Measurements from ENCODE around the gene KCNMA1.

The KCNMA1 gene

DNA sequence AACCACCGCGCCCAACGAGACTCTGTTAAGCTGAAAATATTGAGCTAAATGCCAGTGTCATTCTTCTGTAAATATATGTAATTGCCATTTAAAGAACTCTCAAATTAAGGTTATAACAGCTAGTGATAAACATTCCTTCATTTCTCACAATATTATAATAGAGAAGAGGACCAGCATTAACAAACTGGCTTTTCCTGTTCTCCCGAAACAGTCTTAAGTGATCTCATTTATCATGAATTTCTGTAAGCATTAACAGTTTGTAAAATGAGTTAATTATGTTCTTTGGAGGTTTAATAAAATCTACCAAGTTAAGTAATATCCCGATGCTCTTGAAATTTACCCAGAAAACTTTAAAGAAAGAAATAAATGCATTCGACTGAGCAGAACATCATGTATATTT, 352.8 kb downstream of the KCNMA1 start:
- no peaks in the 10 kb centered on the region for H3K36me3 ChIP-seq
- no peaks in the 10 kb centered on the region for H3K9me3 ChIP-seq
- TF ChIP-seq, protein P1, sequence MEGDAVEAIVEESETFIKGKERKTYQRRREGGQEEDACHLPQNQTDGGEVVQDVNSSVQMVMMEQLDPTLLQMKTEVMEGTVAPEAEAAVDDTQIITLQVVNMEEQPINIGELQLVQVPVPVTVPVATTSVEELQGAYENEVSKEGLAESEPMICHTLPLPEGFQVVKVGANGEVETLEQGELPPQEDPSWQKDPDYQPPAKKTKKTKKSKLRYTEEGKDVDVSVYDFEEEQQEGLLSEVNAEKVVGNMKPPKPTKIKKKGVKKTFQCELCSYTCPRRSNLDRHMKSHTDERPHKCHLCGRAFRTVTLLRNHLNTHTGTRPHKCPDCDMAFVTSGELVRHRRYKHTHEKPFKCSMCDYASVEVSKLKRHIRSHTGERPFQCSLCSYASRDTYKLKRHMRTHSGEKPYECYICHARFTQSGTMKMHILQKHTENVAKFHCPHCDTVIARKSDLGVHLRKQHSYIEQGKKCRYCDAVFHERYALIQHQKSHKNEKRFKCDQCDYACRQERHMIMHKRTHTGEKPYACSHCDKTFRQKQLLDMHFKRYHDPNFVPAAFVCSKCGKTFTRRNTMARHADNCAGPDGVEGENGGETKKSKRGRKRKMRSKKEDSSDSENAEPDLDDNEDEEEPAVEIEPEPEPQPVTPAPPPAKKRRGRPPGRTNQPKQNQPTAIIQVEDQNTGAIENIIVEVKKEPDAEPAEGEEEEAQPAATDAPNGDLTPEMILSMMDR (IDR thresholded peaks at IDR 0.05) = no peak
- H3K27ac ChIP-seq = no peak overlapping the region
- peaks cover 57% of the 10 kb centered on the region for H3K27me3 ChIP-seq
- H3K4me3 ChIP-seq (ENCODE audit: low read depth in 1 of 2, low read length in 1 of 2) = no peak overlapping the region
- no peaks in the 10 kb centered on the region for H3K4me1 ChIP-seq (ENCODE audit: control insufficient read depth in 1 of 2, insufficient read depth in 1 of 2, low read depth in 1 of 2, low read length in 1 of 2)

DNA sequence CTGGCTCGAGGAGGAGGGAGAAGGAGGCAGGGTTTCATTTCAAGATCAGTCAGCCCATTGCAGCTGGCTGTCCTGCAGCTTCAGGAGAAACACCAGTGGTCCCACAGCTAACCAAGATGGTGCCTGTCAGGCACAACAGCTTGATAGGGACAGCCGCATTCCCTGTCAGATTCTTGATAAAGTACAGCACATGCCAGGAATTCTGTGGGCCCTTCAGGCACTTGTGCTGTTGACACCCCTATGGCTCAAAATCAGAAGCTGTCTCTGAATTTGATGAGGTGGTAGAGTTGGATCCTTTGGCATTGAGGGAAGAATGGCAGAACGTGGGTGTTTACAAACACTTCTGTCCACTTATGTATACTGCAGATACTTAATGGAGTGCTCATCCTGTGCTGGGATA, 354.3 kb downstream of the KCNMA1 start:
- peaks cover 67% of the 10 kb centered on the region for H3K27me3 ChIP-seq
- TF ChIP-seq, protein P1 (IDR thresholded peaks at IDR 0.05) = no peak
- no peak overlapping the region for H3K4me3 ChIP-seq (ENCODE audit: low read depth in 1 of 2, low read length in 1 of 2)
- H3K27ac ChIP-seq = no peak overlapping the region
- H3K9me3 ChIP-seq = no peaks in the 10 kb centered on the region
- H3K36me3 ChIP-seq = no peaks in the 10 kb centered on the region
- H3K4me1 ChIP-seq (ENCODE audit: control insufficient read depth in 1 of 2, insufficient read depth in 1 of 2, low read depth in 1 of 2, low read length in 1 of 2) = no peaks in the 10 kb centered on the region

DNA sequence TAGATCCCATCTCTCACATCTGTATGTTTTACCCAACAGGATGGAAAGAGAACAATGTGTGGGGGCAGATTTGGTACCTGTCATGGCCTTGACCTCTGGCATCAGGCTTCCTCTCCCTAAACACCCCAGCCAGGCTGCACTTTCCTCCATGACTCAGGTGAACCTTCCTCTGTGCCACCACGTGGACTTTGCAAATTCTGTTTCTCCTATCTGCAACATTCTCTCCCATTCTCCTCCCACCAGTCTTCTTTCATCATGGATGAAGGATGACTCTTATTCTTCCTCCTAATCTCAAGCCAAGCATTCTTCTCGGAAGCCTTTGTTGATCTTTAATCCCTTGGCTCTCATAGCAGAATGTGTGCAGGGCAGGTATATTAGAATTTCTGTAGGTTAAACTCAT, 355.4 kb downstream of the KCNMA1 start:
- no peaks in the 10 kb centered on the region for H3K36me3 ChIP-seq
- H3K4me3 ChIP-seq (ENCODE audit: low read depth in 1 of 2, low read length in 1 of 2) = no peak overlapping the region
- H3K27ac ChIP-seq = no peak overlapping the region
- H3K27me3 ChIP-seq = peaks cover 73% of the 10 kb centered on the region
- TF ChIP-seq, protein P1 (IDR thresholded peaks at IDR 0.05) = no peak
- H3K9me3 ChIP-seq = no peaks in the 10 kb centered on the region
- H3K4me1 ChIP-seq (ENCODE audit: control insufficient read depth in 1 of 2, insufficient read depth in 1 of 2, low read depth in 1 of 2, low read length in 1 of 2) = no peaks in the 10 kb centered on the region

DNA sequence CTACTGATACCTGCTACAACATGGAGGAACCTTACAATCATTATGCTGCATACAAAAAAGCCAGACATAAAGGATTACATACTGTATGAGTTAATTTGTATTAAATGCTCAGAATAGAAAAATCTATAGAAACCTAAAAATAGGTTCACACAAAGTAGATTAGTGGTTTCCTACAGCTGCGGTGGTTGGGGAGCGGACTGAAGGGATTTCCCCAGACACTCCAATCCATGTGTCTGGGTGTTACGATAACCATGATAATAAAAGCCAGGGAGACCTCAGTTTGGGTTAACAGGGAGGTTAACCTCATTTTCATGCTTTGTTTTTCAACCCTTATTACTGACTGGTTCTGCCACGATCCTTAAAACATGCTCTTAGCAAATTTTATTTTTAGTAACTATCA, 355.9 kb downstream of the KCNMA1 start:
- no peaks in the 10 kb centered on the region for H3K36me3 ChIP-seq
- H3K27ac ChIP-seq = no peak overlapping the region
- H3K27me3 ChIP-seq = peaks cover 70% of the 10 kb centered on the region
- TF ChIP-seq, protein P1 (IDR thresholded peaks at IDR 0.05) = no peak
- no peak overlapping the region for H3K4me3 ChIP-seq (ENCODE audit: low read depth in 1 of 2, low read length in 1 of 2)
- no peaks in the 10 kb centered on the region for H3K9me3 ChIP-seq
- H3K4me1 ChIP-seq (ENCODE audit: control insufficient read depth in 1 of 2, insufficient read depth in 1 of 2, low read depth in 1 of 2, low read length in 1 of 2) = no peaks in the 10 kb centered on the region

DNA sequence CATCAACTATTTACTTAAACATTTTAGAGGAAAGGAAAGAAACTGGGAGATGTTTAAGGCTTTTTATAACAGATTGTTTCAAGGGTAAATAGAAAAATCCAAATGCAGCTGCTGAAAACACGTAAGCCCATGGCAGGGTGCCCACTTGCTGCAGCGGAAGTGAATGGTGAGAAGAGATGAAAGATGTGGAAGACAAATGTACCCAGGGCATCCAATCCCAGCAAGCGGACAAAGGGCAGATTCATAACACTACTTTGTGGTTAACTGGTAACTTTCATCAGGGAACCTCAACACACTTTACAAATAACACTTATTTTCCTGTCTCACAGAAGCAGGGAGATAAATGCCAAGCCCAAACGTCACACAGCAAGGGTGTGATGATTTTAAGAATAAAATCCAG, 358.4 kb downstream of the KCNMA1 start:
- TF ChIP-seq, protein P1 (IDR thresholded peaks at IDR 0.05) = no peak
- Histone ChIP-seq H3K4me3 (ENCODE audit: low read depth in 1 of 2, low read length in 1 of 2) (no peak overlapping the region), H3K9me3 (no peaks in the 10 kb centered on the region), H3K27me3 (peaks cover 79% of the 10 kb centered on the region), H3K36me3 (no peaks in the 10 kb centered on the region), H3K27ac (no peak overlapping the region), H3K4me1 (ENCODE audit: control insufficient read depth in 1 of 2, insufficient read depth in 1 of 2, low read depth in 1 of 2, low read length in 1 of 2) (no peaks in the 10 kb centered on the region)
